GM23248 (cell line): ENCODE data around the gene VSTM2B. TPM values are rescaled to one million over a fixed set of nuclear protein-coding genes. Genes with fewer than 3 reads are reported as not detected.
A peak's percentile ranks its signal among the peaks of the same experiment; 100 is the strongest.

ENCODE experiments used
- DNase-seq: peaks from one replicate; pipeline ENCODE4 v3.0.0-alpha.2; 2015
- H2AFZ ChIP-seq: fragments of 200-600 bp; sonication (generic); 2 replicates; pipeline ENCODE4 v1.6.1; 2016; ENCODE audit warnings: antibody characterized with exemption
- H3F3A ChIP-seq: fragments of 200-600 bp; sonication (generic); 2 replicates; pipeline ENCODE4 v1.6.1; 2016; ENCODE audit warnings: mild to moderate bottlenecking, antibody characterized with exemption, mixed run types; ENCODE audit not compliant: insufficient read depth
- H3K27ac ChIP-seq: fragments of 200-600 bp; sonication (generic); 2 replicates; pipeline ENCODE4 v1.5.1; 2016; ENCODE audit warnings: mild to moderate bottlenecking
- H3K27me3 ChIP-seq: fragments of 200-600 bp; sonication (generic); replicated peaks from 2 replicates; pipeline ENCODE4 v1.6.1; 2016; ENCODE audit warnings: mild to moderate bottlenecking; ENCODE audit not compliant: insufficient read depth
- H3K36me3 ChIP-seq: fragments of 200-600 bp; sonication (generic); 2 replicates; pipeline ENCODE4 v1.6.1; 2016; ENCODE audit warnings: low read depth, mild to moderate bottlenecking
- H3K4me1 ChIP-seq: fragments of 200-600 bp; sonication (generic); 2 replicates; pipeline ENCODE4 v1.6.1; 2016; ENCODE audit warnings: mild to moderate bottlenecking; ENCODE audit not compliant: insufficient read depth
- H3K4me2 ChIP-seq: fragments of 200-600 bp; sonication (generic); one replicate; pipeline ENCODE4 v1.6.1; 2016; ENCODE audit warnings: mild to moderate bottlenecking; ENCODE audit not compliant: unreplicated experiment
- H3K4me3 ChIP-seq: fragments of 200-600 bp; sonication (generic); 2 replicates; pipeline ENCODE4 v1.5.1; 2016; ENCODE audit warnings: mild to moderate bottlenecking
- H3K79me2 ChIP-seq: fragments of 200-600 bp; sonication (generic); 2 replicates; pipeline ENCODE4 v1.6.1; 2016; ENCODE audit warnings: mild to moderate bottlenecking; ENCODE audit not compliant: insufficient read depth
- H3K9ac ChIP-seq: fragments of 200-600 bp; sonication (generic); 2 replicates; pipeline ENCODE4 v1.6.1; 2016; ENCODE audit warnings: mild to moderate bottlenecking
- H3K9me2 ChIP-seq: fragments of 200-600 bp; sonication (generic); 2 replicates; pipeline ENCODE4 v1.6.1; 2016; ENCODE audit warnings: mixed run types, mild to moderate bottlenecking, moderate library complexity; ENCODE audit not compliant: insufficient read depth
- H3K9me3 ChIP-seq: fragments of 200-600 bp; sonication (generic); one replicate; pipeline ENCODE4 v1.6.1; 2017; ENCODE audit warnings: low read depth
- H4K20me1 ChIP-seq: fragments of 200-600 bp; sonication (generic); 2 replicates; pipeline ENCODE4 v1.6.0; 2016; ENCODE audit not compliant: insufficient read depth
- EZH2 ChIP-seq: fragments of 200-600 bp; sonication (generic); IDR thresholded peaks from 2 replicates; pipeline ENCODE4 v1.6.1; 2018; ENCODE audit warnings: antibody characterized with exemption, mild to moderate bottlenecking; ENCODE audit not compliant: insufficient read depth, poor library complexity, severe bottlenecking
- EZH2phosphoT487 ChIP-seq: fragments of 200-600 bp; sonication (generic); IDR thresholded peaks from 2 replicates; pipeline ENCODE4 v1.6.1; 2018; ENCODE audit warnings: antibody characterized with exemption, moderate library complexity, mild to moderate bottlenecking, low read depth; ENCODE audit not compliant: insufficient read depth
- WGBS, 2 experiments: methylation state at CpG; one replicate each; pipeline ENCODE4 v1.1.6; 2015 to 2017; ENCODE audit warnings: low lambda C conversion rate in 2 of 2, low coverage in 1 of 2; ENCODE audit errors: missing lambda C conversion rate in 2 of 2; 5-methylcytosine and 5-hydroxymethylcytosine counted together
- in situ Hi-C: fragments of 300-500 bp; cut with MboI; formaldehyde crosslinking; loops from 2 replicates; pipeline ENCODE4 v1.15.0; 2020
- polyA plus RNA-seq: library from polyadenylated mRNA; unstranded; fragments of >200 nt; fragmentation: Nextera tagmentation; extraction: Ambion mirVana; gene quantifications from 2 replicates; pipeline ENCODE4 v1.2.1, GENCODE V29; 2016
- total RNA-seq: library from RNA; depleted of rRNA; stranded (reverse); fragments of >200 nt; shearing (Covaris generic); gene quantifications from 2 replicates; pipeline ENCODE4 v1.2.3, GENCODE V29; 2014

Gene VSTM2B
- total and polyA plus RNA-seq, 2 experiments from 2014 or later, result not detected

- Histone ChIP-seq H3K4me2 (peak within 1 kb of the TSS; percentile 98), H3F3A (no peaks in the 10 kb centered on the region), H2AFZ (peak within 1 kb of the TSS; percentile 95), H3K4me3 (peak within 1 kb of the TSS; percentile 94), H3K36me3 (no peaks in the 10 kb centered on the region), H3K9me3 (no peaks in the 10 kb centered on the region), H4K20me1 (no peaks in the 10 kb centered on the region), H3K9ac (peak within 1 kb of the TSS; percentile 96), H3K4me1 (peaks cover 12% of the 10 kb centered on the region), H3K79me2 (peaks cover 25% of the 10 kb centered on the region), H3K27me3 (no peaks in the 10 kb centered on the region), H3K27ac (peak within 1 kb of the TSS; percentile 66), H3K9me2 (no peaks in the 10 kb centered on the region)
- peak; percentile 98 for DNase-seq
- 1 to 2% methylated on average over 44 to 47 of the region's 47 CpGs for WGBS, 2 experiments
- in situ Hi-C loops, result no loop called here
- TF ChIP-seq EZH2 (no peak), EZH2phosphoT487 (no peak)
Observed at GRCh38 chr19:29605653-29606419, 80.0 kb downstream of the VSTM2B start, which contains the start of gene POP4. POP4 (plus strand) TSS chr19:29606283; CDS start chr19:29606319, 36 bp downstream.

DNA sequence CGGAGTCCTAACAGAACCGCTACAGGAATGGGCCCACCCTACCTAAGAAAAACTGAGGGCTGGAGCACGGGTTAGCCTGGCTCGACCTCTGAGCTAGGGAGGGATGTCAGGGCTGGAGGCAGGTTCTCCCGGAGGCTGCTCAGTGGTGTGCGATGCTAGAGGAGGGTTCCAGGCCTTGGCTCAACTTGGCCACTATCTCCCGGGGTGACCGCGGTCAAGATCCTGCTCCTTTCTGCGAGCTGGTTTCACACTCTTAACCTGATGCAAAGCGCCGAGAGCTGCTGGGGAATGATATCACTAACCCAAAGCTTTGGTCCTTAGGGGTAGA, 80.6 kb downstream of the VSTM2B start:
- no peak for DNase-seq
- TF ChIP-seq EZH2phosphoT487, result no peak
- no peak for TF ChIP-seq EZH2
- in situ Hi-C loops, result no loop called here
- H3K4me1 ChIP-seq, result peaks cover 12% of the 10 kb centered on the region
- peaks cover 25% of the 10 kb centered on the region for H3K79me2 ChIP-seq
- no peaks in the 10 kb centered on the region for H3K9me3 ChIP-seq
- 0 out of 2 replicates have a peak, but pooled peaks cover 2% of the 10 kb centered on the region for H3K36me3 ChIP-seq
- H3K4me2 ChIP-seq, result peak overlapping the region; percentile 98
- no peaks in the 10 kb centered on the region for H3F3A ChIP-seq
- H3K27ac ChIP-seq, result peak overlapping the region; percentile 66
- H2AFZ ChIP-seq, result peak overlapping the region; percentile 95
- H3K27me3 ChIP-seq, result no peaks in the 10 kb centered on the region
- peak overlapping the region; percentile 96 for H3K9ac ChIP-seq
- no peaks in the 10 kb centered on the region for H4K20me1 ChIP-seq
- no peaks in the 10 kb centered on the region for H3K9me2 ChIP-seq
- 3 to 6% methylated on average over 12 of the region's 12 CpGs for WGBS, 2 experiments
- peak overlapping the region; percentile 94 for H3K4me3 ChIP-seq

DNA sequence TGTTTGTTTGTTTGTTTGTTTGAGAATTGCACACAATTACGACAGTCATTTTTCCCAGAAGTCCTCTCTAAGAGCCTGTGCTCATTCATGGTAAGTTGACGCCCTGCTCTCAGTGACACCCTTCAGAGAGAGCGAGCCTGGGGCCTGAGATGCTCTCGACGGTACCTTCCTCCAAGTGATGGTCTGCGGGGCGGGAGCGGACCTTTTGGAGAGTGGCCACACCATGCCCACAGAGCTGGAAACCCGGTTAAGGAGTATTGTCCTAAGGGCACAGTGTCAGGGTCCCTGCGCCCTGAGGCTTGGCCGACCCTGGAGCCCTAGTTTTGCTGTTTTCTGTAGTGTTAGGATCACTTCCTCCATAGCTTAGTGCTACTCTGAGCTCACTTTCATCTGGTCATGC, 83.8 kb downstream of the VSTM2B start:
- Histone ChIP-seq H3K79me2 (peaks cover 25% of the 10 kb centered on the region), H4K20me1 (no peaks in the 10 kb centered on the region), H3K4me3 (no peak overlapping the region), H3K9me2 (no peaks in the 10 kb centered on the region), H3F3A (no peaks in the 10 kb centered on the region), H3K4me1 (peaks cover 12% of the 10 kb centered on the region), H3K27ac (no peak overlapping the region), H3K9ac (no peak overlapping the region), H3K4me2 (no peak overlapping the region), H3K27me3 (no peaks in the 10 kb centered on the region), H3K9me3 (no peaks in the 10 kb centered on the region), H2AFZ (no peak overlapping the region), H3K36me3 (peaks cover 6% of the 10 kb centered on the region; the same call in 1 of the 2 replicates)
- DNase-seq, result no peak
- TF ChIP-seq EZH2phosphoT487 (no peak), EZH2 (no peak)
- WGBS, 2 experiments, result 88 to 93% methylated on average over 11 of the region's 11 CpGs
- in situ Hi-C loops, result loop anchor here (10.0 kb wide), 1 partner anchor 105 kb away; the partner anchor contains the start of gene C19orf12

GRCh38 chr19:29610213-29610573, 84.4 kb downstream of the VSTM2B start:
- Histone ChIP-seq H3F3A (no peaks in the 10 kb centered on the region), H3K27ac (no peak overlapping the region), H2AFZ (no peak overlapping the region), H3K4me2 (no peak overlapping the region), H3K27me3 (no peaks in the 10 kb centered on the region), H3K79me2 (peaks cover 20% of the 10 kb centered on the region), H3K36me3 (peaks cover 6% of the 10 kb centered on the region; the same call in 1 of the 2 replicates), H3K9me2 (no peaks in the 10 kb centered on the region), H3K4me1 (peaks cover 7% of the 10 kb centered on the region), H4K20me1 (no peaks in the 10 kb centered on the region), H3K4me3 (no peak overlapping the region), H3K9ac (no peak overlapping the region), H3K9me3 (no peaks in the 10 kb centered on the region)
- 85% methylated on average over 22 of the region's 22 CpGs for WGBS, 2 experiments
- TF ChIP-seq EZH2phosphoT487, result no peak
- no peak for TF ChIP-seq EZH2
- no peak for DNase-seq
- in situ Hi-C loops, result loop anchor here (10.0 kb wide), 1 partner anchor 105 kb away; the partner anchor contains the start of gene C19orf12
